GM19372 (cell line): ENCODE results near the gene DEXI.

Experiments used
- ATAC-seq: cut with Tn5 transposase; IDR thresholded peaks from one replicate; pipeline ENCODE4 v1.9.1; 2021; ENCODE audit warnings: mild to moderate bottlenecking, low read depth, moderate library complexity; ENCODE audit not compliant: unreplicated experiment

The DEXI gene

GRCh38 chr16:10906482-10906881, 35.8 kb downstream of the DEXI start:
- no peak for ATAC-seq

- ATAC-seq: no peak
Observed at GRCh38 chr16:10902999-10903398, 39.3 kb downstream of the DEXI start.

- ATAC-seq: peak; percentile 65
Observed at GRCh38 chr16:10897134-10897533, 45.1 kb downstream of the DEXI start.

GRCh38 chr16:10896723-10897122, 45.5 kb downstream of the DEXI start:
- no peak for ATAC-seq

GRCh38 chr16:10896165-10896564, 46.1 kb downstream of the DEXI start:
- no peak for ATAC-seq

- ATAC-seq: no peak
Observed at GRCh38 chr16:10895053-10895946, 47.0 kb downstream of the DEXI start.

- no peak for ATAC-seq
Observed at GRCh38 chr16:10892782-10893318, 49.4 kb downstream of the DEXI start.

- no peak for ATAC-seq
Observed at GRCh38 chr16:10889855-10890254, 52.4 kb downstream of the DEXI start.

GRCh38 chr16:10888320-10888937, 53.8 kb downstream of the DEXI start:
- ATAC-seq: no peak

- ATAC-seq: no peak
Observed at GRCh38 chr16:10885246-10885645, 57.0 kb downstream of the DEXI start.

GRCh38 chr16:10883004-10883403, 59.3 kb downstream of the DEXI start:
- no peak for ATAC-seq

GRCh38 chr16:10881479-10882030, 60.7 kb downstream of the DEXI start:
- no peak for ATAC-seq

GRCh38 chr16:10880594-10881452, 61.4 kb downstream of the DEXI start:
- ATAC-seq: no peak

GRCh38 chr16:10879681-10880589, 62.3 kb downstream of the DEXI start:
- ATAC-seq: no peak
